Hippocampal formation (tissue), 2 donors: Measurements from ENCODE around the gene HPSE2.
"Not testable (repeated sequence)": the region's sequence is repeated elsewhere in the genome, so short reads cannot be mapped to it uniquely, and the experiment has no call there.

Experiments used
- DNase-seq, 2 donors: peaks; one replicate each; lab custom pipeline; 2025; lab: John Stamatoyannopoulos, UW

HPSE2 gene

DNA sequence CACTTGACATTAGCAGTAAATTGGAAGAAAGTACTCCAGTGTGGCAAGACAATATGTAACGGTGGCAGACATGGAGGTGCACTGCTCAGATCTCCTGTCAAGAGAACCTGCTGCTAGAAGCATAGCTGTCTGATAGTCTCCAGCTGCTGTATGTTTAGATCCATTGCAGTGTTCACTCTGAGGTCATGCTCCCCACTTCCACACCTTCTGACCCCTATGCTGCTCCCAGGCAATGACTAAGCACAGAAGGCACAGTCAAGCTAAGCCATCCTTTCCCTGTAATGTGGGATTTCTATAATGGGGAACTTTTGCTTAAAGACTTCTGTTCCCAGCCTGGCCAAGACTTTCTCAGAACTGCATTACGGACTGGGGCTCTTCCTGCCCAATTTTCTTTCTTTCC, 315.8 kb downstream of the HPSE2 start:
- no peak for DNase-seq

DNA sequence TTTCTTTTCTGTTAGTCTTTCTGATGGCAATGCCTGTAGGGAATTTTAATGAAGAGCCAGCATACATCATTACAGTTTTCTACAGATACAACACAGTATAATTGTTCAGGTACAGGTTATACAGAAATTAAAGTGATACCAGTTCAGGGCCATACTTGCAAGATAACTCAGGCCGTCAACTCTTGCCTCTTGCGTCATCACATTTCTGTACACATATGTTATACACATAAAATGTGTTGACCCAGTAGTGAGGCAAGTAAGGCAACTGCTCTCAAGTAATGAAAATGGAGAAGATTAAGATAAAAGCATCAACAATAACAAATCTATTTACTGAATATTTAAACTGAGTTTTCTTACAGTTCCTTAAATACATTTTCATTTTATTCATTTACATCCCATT, 317.8 kb downstream of the HPSE2 start:
- DNase-seq: no peak

DNA sequence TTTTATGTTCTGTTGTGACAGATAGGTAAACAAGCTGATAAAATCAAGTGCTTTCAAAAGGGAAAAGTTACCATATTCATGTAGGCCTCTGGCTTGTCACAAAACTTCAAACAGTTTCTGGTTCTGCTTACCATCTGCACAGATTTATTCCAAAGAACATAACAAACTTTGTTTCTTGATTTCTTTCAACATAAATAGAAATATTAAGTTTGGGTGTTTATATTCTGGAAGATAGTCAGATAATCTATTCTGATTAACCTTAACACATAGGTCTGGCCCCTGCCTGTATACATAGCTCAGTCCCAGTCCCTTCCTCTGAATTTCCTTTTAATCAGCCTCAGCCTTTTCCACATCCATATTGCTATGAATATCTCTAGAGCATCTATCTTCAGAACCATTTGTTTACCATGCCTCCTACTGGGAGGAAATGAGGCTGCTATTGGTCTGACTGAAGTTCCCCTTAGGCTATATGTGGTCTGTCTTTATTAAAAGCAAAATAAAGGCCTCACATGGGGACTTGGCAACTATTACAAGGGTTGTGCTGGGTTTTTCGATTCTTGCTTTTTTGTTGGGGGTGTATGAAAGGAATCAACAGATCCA, 319.0 kb downstream of the HPSE2 start:
- no peak for DNase-seq

DNA sequence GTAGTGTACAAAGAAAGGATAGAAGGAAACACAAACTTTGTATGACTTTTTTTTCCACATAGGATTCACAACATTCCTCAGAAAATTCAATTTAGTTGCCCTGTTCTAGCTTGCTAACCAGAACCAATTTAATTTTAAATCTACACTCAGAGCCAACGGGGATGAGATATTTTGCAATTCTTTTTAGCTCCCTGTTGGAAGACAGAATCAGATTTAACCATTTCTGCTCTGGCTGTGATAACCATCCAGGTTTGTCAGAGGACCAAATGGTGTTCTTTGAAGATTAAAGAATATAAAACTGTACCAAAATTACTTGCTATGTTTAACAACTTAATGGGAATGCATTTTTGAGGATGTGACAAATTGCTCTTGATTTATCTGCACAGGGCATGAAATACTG, 319.7 kb downstream of the HPSE2 start:
- no peak for DNase-seq

DNA sequence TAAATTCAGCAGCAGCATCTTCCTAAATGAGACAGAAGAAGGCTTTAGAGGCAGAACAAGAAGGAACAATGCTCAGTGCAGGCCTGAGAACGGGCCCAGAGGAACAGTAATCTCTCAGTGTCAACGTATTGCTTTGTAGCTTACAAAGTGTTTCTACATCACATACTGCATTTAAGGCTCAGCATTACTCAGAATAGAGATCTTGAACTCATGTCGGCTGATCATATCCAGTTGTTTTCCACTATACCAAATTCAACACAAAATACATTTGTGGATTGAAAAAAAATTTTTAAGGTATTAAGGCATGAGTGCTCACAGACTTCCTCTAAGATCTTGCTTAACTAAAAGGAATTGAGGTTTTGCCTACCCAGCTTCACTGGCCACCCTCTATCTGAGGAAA, 325.1 kb downstream of the HPSE2 start:
- DNase-seq: no peak

DNA sequence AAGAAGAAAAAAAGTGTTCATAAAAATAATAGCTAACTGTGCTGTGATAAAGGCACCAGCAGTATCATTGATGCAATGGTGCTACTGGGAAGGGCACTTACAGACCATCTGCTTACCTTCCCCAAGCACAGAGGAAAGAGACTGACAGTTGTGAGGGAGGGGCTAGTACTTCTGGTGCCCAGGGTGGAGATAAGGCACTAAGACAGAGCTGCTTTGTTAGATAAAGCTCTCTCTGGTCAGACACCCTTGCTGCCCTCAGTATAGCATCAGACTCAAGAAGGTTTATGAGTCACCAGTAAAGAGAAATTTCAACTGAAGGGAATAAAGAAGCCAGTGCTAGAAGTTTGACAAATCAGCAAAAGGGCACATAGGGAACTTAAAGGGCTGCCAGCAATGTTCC, 325.6 kb downstream of the HPSE2 start:
- DNase-seq: no peak

DNA sequence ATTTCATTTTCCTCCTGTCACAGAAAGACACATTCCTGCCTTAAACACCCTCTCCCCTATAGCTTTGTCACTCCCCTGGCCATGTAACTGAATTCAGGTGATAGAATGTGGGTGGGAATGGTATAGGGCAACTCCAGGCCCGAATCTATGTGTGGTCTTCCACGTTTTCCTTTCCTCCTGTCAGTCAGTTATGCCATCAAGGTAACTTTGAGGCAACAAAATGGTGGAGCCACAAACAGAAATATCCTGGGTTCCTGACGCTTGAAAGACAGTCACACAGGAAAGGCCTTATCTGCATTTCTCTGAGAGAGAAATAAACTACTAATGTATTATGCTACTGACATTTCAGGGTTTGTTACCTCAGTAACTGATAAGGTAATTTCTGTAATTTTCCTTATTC, 326.8 kb downstream of the HPSE2 start:
- DNase-seq: no peak

DNA sequence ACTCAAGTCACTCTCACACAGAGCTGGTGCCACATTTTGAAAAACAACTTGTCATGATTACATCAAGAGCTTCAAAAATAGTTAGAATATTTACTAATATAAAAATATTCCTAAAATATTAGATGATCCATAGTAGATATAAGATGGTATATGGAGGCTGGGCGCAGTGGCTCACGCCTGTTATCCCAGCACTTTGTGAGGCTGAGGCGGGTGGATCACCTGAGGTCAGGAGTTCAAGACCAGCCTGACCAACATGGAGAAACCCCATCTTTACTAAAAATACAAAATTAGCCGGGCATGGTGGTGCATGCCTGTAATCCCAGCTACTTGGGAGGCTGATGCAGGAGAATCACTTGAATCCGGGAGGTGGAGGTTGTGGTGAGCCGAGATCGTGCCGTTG, 327.4 kb downstream of the HPSE2 start:
- not testable (repeated sequence) for DNase-seq

DNA sequence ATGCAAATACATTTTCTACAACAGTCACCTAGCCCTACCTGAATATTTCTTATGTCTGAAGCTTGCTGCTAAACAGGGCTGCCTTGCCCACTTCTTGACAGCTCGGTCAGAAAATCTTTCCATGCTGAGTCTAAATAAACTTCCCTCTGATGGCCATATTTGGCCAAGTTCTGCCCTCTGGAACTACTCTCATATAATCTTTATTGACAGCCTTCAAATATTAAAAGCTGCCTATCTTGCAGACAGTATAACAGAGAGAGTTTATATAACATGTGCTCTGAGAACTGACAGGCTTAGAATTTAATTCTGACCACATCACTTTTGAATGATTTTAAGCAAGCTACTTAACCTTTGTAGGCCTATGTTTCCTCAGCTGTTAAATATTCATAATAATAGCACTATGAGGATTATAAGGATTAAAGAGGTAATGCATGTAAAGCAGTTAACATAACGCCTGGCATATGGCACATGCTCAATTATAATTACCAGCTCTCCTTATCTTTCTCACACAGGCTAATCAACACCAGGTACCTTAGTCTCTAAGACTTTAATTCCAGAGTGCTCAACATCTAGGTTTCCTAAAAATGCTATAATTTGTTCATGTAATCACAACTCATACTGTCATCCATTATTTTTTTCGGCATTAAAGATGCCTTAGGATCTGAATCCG, 334.1 kb downstream of the HPSE2 start:
- no peak for DNase-seq

DNA sequence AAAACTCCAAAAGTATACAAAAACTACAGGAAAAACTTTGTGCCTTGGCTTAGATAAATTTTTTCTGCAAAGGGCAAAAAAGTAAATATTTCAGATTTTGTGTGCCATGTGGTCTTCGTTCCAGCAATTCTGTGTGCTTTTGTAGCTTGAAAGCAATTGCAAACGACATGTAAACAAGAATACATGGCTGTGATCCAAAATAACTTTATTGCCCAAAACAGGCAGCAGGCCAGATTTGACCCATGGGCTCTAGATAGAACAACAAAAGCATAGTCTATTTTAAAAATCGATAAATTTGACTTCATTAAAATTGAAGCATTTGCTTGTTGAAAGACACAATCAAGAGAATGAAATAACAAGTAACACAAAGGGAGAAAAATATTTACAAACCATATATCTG, 336.6 kb downstream of the HPSE2 start:
- no peak for DNase-seq

DNA sequence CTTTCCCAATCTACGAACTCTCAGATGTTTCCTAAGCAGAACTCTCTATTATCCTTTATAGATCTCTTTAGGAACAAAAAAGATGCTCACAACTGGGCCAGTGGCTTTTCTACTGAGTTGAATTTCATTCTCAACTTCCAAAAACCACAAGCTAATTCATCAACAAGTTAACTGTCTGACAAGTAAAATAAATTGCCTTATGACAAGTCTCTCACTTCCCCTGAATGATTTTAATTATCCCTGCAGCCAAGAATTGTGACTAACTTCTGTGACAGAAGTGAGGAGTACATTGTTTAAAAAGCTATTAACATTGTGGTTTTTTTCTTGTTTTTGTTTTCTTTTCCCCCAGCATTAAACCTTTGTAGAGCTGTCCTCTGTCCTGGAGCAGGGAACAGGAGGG, 343.1 kb downstream of the HPSE2 start:
- DNase-seq: no peak

DNA sequence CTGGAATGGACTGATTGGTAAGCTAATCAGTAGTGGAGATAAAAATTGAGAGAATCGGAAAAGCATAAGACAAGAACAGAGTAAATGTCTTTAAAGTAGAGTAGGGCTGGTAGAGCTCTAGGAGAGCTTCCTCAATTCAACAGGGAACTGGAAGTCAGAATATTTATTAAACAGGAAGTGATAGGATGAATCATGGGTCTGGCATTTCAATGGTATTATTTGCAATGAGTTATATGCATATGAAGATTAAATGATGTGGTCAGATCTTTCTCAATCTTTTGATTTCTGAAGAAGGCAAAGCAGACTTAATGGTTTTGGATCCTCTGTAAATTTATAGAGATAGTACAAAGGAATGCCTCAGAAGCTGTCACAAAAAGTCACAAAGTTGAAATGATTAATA, 349.0 kb downstream of the HPSE2 start:
- no peak for DNase-seq

DNA sequence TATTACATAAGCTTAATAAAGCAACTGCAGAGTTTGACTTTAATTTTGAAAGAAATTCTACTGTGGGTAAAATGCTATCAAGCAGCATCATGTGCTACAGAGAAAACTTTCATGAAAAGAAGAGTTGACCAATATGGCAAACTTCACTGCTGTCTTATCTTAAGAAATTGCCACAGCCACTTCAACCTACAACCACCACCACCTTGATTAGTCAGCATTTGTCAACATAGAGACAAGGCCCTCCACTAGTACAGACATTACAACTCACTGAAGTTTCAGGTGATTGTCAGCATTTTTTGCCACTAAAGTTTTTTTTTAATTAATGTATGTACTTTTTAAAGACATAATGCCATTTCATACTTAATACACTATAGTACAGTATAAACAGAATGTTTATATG, 350.3 kb downstream of the HPSE2 start:
- DNase-seq: no peak

DNA sequence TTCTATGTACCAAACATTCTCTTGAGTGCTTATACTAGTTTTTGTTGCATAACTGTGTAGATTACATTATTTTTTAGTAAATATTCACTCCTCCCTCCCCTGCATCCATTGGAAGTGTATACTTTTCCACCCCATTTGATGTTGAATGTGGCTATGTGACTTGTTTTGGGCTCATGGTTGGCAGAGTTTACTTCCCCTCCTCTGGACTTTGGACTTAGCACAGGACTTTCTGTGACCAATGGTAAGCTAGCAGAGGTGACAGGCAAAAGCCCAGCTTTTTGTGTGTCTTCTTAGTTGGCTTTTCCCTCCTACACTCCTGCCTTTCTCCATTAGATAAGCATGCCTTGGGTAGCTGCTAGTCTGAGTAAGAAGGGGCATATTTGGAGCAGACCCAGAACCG, 353.9 kb downstream of the HPSE2 start:
- no peak for DNase-seq

DNA sequence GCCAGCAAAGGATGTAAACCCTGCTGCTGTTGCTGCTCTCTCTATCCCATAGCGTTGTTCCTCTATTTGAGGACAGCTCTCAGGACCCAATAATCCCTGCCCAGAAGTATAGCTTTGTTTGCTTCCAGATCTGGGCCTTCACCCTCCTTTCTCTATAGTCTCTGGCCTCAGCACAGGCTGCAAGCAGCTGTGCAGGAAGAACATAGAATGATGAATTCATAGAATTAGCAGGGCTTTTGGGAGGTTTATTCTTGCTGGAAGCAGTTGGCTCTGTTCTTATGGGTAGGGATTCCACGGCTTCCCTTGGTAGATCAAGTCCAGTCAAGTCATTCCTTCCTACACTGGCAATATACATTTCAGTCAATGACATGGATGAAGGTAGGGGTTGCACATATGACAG, 354.7 kb downstream of the HPSE2 start:
- no peak for DNase-seq

DNA sequence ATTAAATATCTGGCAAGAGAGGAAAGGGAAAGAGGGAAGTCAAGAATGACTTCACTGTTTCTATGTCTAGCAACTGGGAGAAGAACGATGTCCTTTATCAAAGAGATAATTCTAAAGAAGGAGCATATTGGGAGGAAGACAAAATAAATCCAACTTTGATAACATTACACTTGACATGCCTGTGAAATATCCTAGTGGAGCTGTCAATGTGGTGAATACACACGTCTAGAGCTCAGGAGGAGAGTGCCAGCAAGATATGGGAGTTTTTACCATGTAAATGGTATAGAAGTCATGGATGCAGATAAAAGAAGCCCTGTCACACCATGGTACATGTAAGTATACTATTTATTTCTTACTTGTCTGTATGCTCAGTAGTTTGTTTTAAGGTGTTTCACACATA, 356.7 kb downstream of the HPSE2 start:
- no peak for DNase-seq

DNA sequence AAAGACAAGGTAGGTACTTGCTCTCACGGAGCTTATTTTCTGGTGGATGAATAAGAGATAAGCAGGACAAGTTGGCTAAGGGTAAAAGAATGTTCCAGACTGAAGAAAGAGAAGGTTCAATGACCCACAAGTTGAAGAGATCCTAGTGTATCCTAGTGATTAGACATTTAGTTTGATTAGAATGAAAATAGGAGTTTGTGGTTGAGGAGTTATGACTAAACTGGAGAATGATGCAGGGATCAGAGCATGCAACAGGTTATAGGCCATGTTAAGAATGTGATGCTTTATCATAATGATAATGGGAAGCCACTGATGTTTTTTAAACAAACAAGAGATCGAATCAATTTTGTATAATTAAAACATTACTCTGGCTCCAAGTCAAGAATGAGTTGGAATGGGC, 357.2 kb downstream of the HPSE2 start:
- DNase-seq: no peak

DNA sequence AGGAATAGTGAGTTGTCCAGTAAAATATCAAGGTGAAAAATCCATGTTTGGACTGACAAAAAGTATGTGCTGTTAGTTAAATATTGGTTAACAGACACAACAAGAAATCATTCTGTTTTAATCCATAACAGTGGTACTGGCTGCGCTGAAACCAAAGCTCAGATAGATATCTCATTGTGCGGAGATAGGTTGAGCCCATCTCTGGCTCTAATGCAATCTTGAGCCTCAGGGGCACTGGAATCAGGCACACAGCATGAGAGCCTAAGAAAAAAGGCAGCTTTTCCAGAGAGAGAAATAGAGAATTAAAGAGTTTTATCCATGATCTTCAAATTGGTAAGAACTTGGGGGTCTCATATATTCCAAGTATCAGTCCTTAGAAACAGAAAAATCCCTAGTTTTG, 373.7 kb downstream of the HPSE2 start:
- DNase-seq: no peak

DNA sequence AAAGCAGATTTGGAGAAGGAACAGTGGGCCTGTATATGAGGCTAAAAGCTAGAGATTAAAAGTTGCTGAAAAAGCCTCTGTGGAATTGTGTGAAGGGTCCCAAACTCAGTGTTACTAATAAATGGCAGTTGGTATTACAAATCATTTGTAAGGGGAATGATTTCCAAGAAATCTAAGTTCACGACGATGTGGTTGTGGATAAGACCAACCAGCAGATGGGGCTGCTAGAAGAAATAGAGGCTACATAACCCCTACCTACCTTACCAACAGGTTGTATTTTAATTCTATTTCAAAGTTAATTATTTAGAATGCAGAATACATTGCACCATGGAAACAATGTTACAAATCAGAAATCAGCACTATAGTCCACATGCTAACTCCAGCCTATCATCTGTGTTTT, 377.1 kb downstream of the HPSE2 start:
- no peak for DNase-seq

DNA sequence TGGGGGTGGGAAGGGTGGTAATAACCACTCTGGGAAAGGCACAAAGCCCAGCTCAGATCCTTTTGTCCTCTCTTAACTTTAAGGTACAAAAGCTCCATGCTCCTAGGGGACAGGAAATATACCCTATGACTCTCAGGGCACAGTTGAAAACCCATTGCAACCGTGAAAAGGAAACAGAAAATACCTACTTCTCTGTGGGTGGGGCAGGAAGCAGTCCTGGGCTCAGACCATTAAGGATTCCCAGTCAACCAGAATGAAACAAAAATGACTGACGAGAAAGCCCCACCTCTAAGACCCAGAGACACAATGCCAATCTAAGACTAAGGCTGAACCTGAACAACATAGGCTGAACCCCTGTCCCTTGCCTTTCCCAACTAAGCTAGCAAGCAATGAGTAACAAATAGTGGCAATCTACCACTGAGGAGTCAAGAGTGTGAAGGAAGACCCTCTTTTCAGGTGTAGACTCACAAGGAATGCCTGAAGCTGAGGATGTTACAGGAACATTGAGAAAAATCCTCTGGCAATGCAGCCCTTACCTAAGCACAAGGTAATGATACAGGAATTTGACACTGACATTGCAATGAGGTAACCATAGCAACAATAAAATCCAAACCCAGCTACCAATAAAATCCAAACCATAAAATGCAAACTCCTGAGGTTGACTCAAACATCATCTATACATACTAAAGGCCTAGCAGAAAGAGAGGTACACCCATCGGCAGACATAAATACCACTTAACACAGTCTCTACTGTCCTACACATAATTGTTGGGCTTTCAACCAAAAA, 380.1 kb downstream of the HPSE2 start:
- DNase-seq: no peak

DNA sequence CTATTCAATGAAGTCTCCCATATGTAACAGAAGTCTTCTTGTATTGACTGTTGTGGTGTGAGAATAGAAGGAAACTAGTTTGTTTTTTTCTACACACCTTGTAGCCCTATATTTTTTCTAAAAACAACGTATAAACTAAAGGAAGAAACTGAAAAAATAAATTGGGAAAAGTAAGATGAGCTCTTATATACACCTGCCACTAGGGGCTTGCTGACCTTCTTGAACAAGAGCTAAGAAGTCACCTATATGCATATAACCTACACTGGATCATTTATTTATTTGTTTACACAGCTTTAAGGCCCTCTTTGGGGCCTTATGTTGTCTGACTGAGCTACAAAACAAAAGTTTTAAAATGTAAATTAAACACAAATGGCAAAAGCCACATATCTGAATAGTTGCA, 383.0 kb downstream of the HPSE2 start:
- DNase-seq: no peak

DNA sequence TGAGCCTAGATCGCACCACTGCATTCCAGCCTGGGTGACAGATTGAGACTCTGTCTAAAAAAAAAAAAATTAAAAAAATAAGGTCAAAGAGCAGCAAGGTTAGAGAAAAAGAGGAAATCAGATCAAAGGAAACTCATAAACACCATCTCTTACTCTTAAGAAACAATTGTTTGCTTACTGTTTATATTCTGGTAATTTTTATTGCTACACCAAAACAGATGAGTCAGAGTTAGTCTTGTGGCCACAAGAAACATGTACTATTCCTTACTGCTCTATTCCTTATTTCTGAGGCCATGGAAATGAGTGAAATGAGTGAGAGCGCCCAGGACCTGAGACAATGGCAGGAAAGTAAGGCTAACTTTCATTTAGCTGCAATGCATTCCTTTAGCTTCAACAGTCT, 387.3 kb downstream of the HPSE2 start:
- no peak for DNase-seq

DNA sequence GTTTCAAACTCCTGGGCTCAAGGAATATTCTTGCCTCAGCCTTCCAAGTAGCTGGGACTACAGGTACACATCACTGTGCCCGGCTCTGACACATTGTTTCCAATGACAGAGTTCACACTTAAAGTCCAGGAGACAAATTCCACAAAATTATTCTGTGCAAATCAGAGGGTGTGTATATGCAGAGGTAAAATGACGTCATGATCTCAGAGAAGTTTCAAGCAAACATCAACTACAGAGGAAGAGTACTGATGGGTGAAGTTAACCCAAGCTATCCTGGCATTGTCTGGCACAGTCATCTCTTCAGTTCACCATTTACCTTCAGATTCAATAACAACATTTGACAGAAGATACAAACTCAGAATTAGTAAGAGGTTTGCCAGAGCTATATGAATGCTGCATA, 388.9 kb downstream of the HPSE2 start:
- DNase-seq: no peak

DNA sequence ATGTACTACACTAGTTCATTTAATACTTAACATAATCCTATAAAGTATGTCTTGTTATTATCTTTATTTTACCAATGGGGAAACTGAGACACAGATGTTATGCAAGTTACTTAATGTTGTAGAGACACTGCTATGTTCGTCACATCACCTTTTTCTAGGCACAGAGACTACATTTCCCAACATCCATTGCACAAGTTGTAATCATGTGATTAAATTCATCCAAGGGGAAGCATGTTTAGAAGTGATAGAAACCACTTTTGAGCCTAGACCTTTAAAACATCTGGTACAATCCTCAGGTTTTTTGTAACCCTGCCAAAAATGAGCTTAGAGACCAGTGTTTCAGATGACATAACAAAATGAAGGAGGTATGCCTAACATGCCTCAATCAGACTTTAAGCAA, 402.1 kb downstream of the HPSE2 start:
- DNase-seq: no peak
